ENCODE results near the gene MARCHF2.

MARCHF2 gene

DNA sequence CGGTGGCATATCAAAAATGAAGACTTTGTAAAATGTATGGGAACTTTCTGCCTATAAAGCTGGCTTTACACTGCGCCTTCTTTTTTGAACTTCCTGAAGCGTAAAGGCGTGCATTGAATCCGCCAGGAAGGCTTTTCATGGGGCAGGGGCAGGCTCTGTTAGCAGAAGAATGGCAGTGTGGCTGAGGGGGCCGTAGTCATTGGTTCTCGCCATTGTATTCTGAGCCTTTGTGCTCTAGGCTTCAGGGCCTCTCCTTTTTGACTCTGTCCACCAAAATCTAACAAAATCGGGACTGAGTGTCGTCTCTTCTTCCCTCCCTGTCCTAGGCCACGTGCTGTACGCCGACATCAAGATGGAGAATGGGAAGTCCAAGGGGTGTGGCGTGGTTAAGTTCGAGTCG is 75.3 kb downstream of the MARCHF2 start:
- TF ChIP-seq, protein P1, sequence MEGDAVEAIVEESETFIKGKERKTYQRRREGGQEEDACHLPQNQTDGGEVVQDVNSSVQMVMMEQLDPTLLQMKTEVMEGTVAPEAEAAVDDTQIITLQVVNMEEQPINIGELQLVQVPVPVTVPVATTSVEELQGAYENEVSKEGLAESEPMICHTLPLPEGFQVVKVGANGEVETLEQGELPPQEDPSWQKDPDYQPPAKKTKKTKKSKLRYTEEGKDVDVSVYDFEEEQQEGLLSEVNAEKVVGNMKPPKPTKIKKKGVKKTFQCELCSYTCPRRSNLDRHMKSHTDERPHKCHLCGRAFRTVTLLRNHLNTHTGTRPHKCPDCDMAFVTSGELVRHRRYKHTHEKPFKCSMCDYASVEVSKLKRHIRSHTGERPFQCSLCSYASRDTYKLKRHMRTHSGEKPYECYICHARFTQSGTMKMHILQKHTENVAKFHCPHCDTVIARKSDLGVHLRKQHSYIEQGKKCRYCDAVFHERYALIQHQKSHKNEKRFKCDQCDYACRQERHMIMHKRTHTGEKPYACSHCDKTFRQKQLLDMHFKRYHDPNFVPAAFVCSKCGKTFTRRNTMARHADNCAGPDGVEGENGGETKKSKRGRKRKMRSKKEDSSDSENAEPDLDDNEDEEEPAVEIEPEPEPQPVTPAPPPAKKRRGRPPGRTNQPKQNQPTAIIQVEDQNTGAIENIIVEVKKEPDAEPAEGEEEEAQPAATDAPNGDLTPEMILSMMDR (IDR thresholded peaks at IDR 0.05; ENCODE audit: low read depth, low read length, missing control alignments): no peak
- no peak for DNase-seq (ENCODE audit: low read depth)
- H3K4me3 ChIP-seq (ENCODE audit: low read depth, low read length): no peak overlapping the region

Data from GM12864 (cell line).